ENCODE measurements around the gene OR2D2.
"Not testable (repeated sequence)": the region's sequence is repeated elsewhere in the genome, so short reads cannot be mapped to it uniquely, and the experiment has no call there.

Gene OR2D2

DNA sequence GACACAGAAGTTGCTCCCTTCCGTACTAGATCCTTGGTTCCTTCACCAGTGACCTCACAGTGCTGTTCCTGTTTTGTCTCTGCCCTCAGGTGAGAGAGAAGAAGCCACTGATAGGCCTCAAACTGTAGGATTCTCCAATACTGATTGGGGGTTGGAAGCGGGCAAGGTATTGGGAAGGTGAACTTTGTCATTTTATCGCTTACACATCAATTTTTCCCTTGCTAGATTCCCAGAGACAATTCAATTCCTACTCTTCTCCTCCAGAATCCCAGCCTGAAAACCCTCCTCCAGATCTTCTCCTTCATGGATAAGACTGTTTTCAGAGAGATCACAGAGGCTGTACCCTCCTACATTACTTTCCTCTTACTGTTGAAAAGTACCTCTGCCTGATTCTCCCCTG lies 19.1 kb upstream of the OR2D2 start:
- POLR2A ChIA-PET, result no interaction called here

DNA sequence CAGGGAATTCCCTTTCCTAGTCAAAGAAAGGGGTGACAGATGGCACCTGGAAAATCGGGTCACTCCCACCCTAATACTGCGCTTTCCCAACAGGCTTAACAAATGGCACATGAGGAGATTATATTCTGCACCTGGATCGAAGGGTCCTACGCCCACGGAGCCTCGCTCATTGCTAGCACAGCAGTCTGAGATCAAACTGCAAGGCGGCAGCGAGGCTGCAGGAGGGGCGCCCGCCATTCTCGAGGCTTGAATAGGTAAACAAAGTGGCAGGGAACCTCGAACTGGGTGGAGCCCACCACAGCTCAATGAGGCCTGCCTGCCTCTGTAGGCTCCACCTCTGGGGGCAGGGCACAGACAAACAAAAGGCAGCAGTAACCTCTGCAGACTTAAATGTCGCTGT lies 12.5 kb upstream of the OR2D2 start:
- ChIA-PET POLR2A (interaction anchor here (1.5 kb wide), 1 partner anchor 22 kb away, joined by 4 read pairs; the partner anchor contains the start of gene ZNF215), CTCF (interaction anchor here (0.7 kb wide), 1 partner anchor 285 kb away, joined by 3 read pairs; the partner anchor contains the start of gene TPP1)
- DNase-seq (ENCODE audit: extremely low spot score), result not testable (repeated sequence)

More for the DNA sequence above, 19.1 kb upstream of the OR2D2 start:
- TF ChIP-seq ARNT (IDR thresholded peaks at IDR 0.05), result no peak
- no peak for TF ChIP-seq HDGF (IDR thresholded peaks at IDR 0.05; ENCODE audit: borderline replicate concordance)
- TF ChIP-seq, protein P1, sequence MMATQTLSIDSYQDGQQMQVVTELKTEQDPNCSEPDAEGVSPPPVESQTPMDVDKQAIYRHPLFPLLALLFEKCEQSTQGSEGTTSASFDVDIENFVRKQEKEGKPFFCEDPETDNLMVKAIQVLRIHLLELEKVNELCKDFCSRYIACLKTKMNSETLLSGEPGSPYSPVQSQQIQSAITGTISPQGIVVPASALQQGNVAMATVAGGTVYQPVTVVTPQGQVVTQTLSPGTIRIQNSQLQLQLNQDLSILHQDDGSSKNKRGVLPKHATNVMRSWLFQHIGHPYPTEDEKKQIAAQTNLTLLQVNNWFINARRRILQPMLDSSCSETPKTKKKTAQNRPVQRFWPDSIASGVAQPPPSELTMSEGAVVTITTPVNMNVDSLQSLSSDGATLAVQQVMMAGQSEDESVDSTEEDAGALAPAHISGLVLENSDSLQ (IDR thresholded peaks at IDR 0.05), result no peak
- TF ChIP-seq SUZ12 (IDR thresholded peaks at IDR 0.05), result no peak
- no peak for TF ChIP-seq TARDBP (IDR thresholded peaks at IDR 0.05)
- no peak for TF ChIP-seq CTBP1 (IDR thresholded peaks at IDR 0.05; ENCODE audit: borderline replicate concordance)
- TF ChIP-seq FOXK2 (IDR thresholded peaks at IDR 0.05), result no peak
- CTCF ChIA-PET, result interaction anchor here (0.6 kb wide), 1 partner anchor 84 kb away, joined by 4 read pairs; no protein-coding TSS in a partner anchor
- no peak for DNase-seq (ENCODE audit: extremely low spot score)

DNA sequence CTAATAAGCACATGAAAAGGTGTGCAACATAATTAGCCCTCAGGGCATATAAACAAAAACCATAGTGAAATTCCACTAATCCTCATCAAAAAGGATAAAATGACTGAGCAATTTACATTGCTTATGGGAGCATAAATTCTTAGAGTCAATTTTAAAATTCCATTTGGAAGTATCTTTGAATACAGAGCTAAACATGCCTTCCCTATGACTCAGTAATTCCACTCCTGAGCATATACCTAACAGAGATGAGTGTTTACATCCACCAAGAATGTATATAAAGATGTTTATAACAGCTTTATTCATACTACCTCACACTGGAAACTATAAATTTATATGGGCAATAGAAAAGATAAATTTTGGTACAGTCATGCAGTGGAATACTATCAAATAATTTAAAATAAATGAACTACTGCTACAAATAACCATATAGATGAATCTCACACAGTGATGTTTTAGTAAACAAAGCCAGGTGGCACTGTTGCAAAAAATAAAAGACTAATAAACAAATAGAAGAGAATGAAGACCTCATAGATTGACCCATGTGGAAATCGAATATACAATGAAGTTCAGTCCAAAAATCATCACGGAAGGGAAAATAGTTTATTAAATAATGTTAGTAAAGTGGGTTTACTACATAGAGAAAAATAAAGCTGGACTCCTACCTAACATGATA lies 8.2 kb upstream of the OR2D2 start:
- ChIA-PET CTCF (interaction anchor here (0.7 kb wide), 1 partner anchor 12 kb away, joined by 3 read pairs; no protein-coding TSS in a partner anchor), POLR2A (no interaction called here)
- no peak for DNase-seq (ENCODE audit: extremely low spot score)
- TF ChIP-seq, protein P1 (IDR thresholded peaks at IDR 0.05), result no peak
- TF ChIP-seq TARDBP (IDR thresholded peaks at IDR 0.05), result no peak
- no peak for TF ChIP-seq CTBP1 (IDR thresholded peaks at IDR 0.05; ENCODE audit: borderline replicate concordance)
- no peak for TF ChIP-seq ZNF384 (IDR thresholded peaks at IDR 0.05)
- TF ChIP-seq HDGF (IDR thresholded peaks at IDR 0.05; ENCODE audit: borderline replicate concordance), result no peak
- no peak for TF ChIP-seq SUZ12 (IDR thresholded peaks at IDR 0.05)
- TF ChIP-seq FOXK2 (IDR thresholded peaks at IDR 0.05), result no peak
- no peak for TF ChIP-seq NFRKB (IDR thresholded peaks at IDR 0.05)
- no peak for TF ChIP-seq SP1 (IDR thresholded peaks at IDR 0.05)
- TF ChIP-seq FOXA1 (IDR thresholded peaks at IDR 0.05), result no peak
- TF ChIP-seq FOXM1 (IDR thresholded peaks at IDR 0.05; ENCODE audit: borderline replicate concordance), result no peak
- no peak for TF ChIP-seq BHLHE40 (IDR thresholded peaks at IDR 0.05; ENCODE audit: borderline replicate concordance)
- no peak for TF ChIP-seq L3MBTL2 (conservative IDR thresholded peaks at IDR 0.05)
- TF ChIP-seq ELF4 (IDR thresholded peaks at IDR 0.05), result no peak
- no peak for TF ChIP-seq ARNT (IDR thresholded peaks at IDR 0.05)
- TF ChIP-seq LEF1 (IDR thresholded peaks at IDR 0.05; ENCODE audit: borderline replicate concordance), result no peak

DNA sequence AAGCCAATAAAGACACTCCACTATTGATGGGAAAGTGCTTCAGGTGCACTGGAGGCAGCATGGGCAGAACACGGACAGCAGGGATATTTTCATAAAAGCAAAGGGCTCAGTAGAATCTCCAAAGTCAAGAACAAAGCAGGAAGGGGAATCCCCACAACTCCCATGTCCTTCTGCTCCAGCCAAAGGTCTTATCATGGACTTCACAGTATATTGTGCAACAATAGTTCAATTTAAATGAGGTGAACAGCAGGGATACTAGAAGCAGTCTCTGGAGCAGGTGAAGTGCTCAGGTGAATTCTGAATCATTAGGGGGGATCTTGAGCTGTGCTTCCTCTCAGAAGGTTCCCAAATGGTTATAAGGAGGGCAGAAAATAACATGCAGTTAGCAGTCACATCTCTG lies 6.6 kb upstream of the OR2D2 start:
- POLR2A ChIA-PET, result no interaction called here
- TF ChIP-seq NFRKB (IDR thresholded peaks at IDR 0.05), result no peak
- TF ChIP-seq LEF1 (IDR thresholded peaks at IDR 0.05; ENCODE audit: borderline replicate concordance), result no peak
- TF ChIP-seq L3MBTL2 (conservative IDR thresholded peaks at IDR 0.05), result no peak
- TF ChIP-seq HDGF (IDR thresholded peaks at IDR 0.05; ENCODE audit: borderline replicate concordance), result no peak
- no peak for TF ChIP-seq FOXM1 (IDR thresholded peaks at IDR 0.05; ENCODE audit: borderline replicate concordance)
- no peak for TF ChIP-seq CTBP1 (IDR thresholded peaks at IDR 0.05; ENCODE audit: borderline replicate concordance)
- TF ChIP-seq BHLHE40 (IDR thresholded peaks at IDR 0.05; ENCODE audit: borderline replicate concordance), result no peak
- TF ChIP-seq, protein P1 (IDR thresholded peaks at IDR 0.05), result no peak
- no peak for TF ChIP-seq TARDBP (IDR thresholded peaks at IDR 0.05)
- no peak for TF ChIP-seq FOXK2 (IDR thresholded peaks at IDR 0.05)
- TF ChIP-seq ELF4 (IDR thresholded peaks at IDR 0.05), result no peak
- TF ChIP-seq ARNT (IDR thresholded peaks at IDR 0.05), result no peak
- TF ChIP-seq SUZ12 (IDR thresholded peaks at IDR 0.05), result no peak
- no peak for TF ChIP-seq FOXA1 (IDR thresholded peaks at IDR 0.05)
- no peak for TF ChIP-seq ZNF384 (IDR thresholded peaks at IDR 0.05)
- TF ChIP-seq SP1 (IDR thresholded peaks at IDR 0.05), result no peak
- no peak for DNase-seq (ENCODE audit: extremely low spot score)
- CTCF ChIA-PET, result no interaction called here

DNA sequence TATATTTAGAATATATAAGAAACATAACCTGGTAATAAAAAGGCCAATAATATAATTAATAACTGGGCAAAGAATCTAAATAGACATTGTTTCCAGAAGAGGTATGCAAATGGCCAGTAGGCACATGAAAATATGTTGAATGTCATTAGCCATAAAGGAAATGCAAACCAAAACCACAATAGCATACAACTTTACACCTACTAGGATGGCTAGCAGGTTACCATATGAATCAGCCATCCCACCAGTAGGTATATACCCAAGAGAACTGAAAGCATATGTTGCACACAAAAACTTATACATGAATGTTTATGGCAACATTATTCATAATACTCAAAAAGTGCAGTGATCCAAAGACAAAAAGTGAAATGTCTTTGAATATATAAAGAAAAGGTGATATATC lies 2.7 kb upstream of the OR2D2 start:
- DNase-seq (ENCODE audit: extremely low spot score), result no peak
- CTCF ChIA-PET, result no interaction called here
- no peak for TF ChIP-seq ARNT (IDR thresholded peaks at IDR 0.05)
- no peak for TF ChIP-seq SP1 (IDR thresholded peaks at IDR 0.05)
- no peak for TF ChIP-seq FOXK2 (IDR thresholded peaks at IDR 0.05)
- TF ChIP-seq L3MBTL2 (conservative IDR thresholded peaks at IDR 0.05), result no peak
- no peak for TF ChIP-seq ZNF384 (IDR thresholded peaks at IDR 0.05)
- TF ChIP-seq HDGF (IDR thresholded peaks at IDR 0.05; ENCODE audit: borderline replicate concordance), result no peak
- no peak for TF ChIP-seq NFRKB (IDR thresholded peaks at IDR 0.05)
- POLR2A ChIA-PET, result no interaction called here

DNA sequence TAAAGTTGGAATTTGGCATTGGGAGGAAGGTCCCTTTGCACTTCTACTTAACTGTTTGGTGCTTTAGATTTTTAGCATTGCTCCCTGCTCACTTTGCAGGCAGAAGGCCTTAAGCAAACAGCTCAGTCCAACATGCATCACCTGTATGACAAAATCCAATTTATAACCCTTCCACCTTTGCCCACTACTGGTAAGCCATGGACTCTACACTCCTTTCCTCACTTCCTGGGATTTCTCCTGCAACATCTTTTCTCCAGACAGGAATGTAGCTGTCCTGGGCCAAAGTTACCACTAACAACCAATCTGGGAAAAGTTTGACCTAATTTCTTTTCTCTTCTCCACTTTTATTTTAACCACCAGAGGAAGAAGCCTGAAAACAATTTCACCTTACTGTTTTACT lies 1.8 kb upstream of the OR2D2 start:
- TF ChIP-seq FOXK2 (IDR thresholded peaks at IDR 0.05) (no peak), ZNF384 (IDR thresholded peaks at IDR 0.05) (no peak), FOXA1 (IDR thresholded peaks at IDR 0.05) (no peak), L3MBTL2 (conservative IDR thresholded peaks at IDR 0.05) (no peak), HDGF (IDR thresholded peaks at IDR 0.05; ENCODE audit: borderline replicate concordance) (no peak), ARNT (IDR thresholded peaks at IDR 0.05) (no peak), BHLHE40 (IDR thresholded peaks at IDR 0.05; ENCODE audit: borderline replicate concordance) (no peak), TARDBP (IDR thresholded peaks at IDR 0.05) (no peak), LEF1 (IDR thresholded peaks at IDR 0.05; ENCODE audit: borderline replicate concordance) (no peak), CTBP1 (IDR thresholded peaks at IDR 0.05; ENCODE audit: borderline replicate concordance) (no peak), ELF4 (IDR thresholded peaks at IDR 0.05) (no peak), SP1 (IDR thresholded peaks at IDR 0.05) (no peak), SUZ12 (IDR thresholded peaks at IDR 0.05) (no peak), FOXM1 (IDR thresholded peaks at IDR 0.05; ENCODE audit: borderline replicate concordance) (no peak), NFRKB (IDR thresholded peaks at IDR 0.05) (no peak)
- TF ChIP-seq, protein P1 (IDR thresholded peaks at IDR 0.05), result no peak
- DNase-seq (ENCODE audit: extremely low spot score), result no peak
- CTCF ChIA-PET, result no interaction called here
- POLR2A ChIA-PET, result no interaction called here

Data from HEK293T (cell line).